Astrocyte (in vitro differentiated cells and primary cell): ENCODE measurements around the gene ITCH. TPM values are rescaled to one million over a fixed set of nuclear protein-coding genes. Genes with fewer than 3 reads are reported as not detected.

ENCODE experiments used
- DNase-seq: peaks from one replicate; pipeline ENCODE4 v3.0.0-alpha.2; 2010; ENCODE audit warnings: low read depth
- FAIRE-seq: peaks from 2 replicates; lab custom pipeline; 2011; peaks lifted over from hg19 to GRCh38; lab: Jason Lieb, UNC
- H2AFZ ChIP-seq: 2 replicates; pipeline ENCODE4 v1.6.0; 2012; ENCODE audit warnings: low read depth, low read length, inconsistent platforms
- H3K27ac ChIP-seq: 2 replicates; pipeline ENCODE4 v1.5.1; 2011; ENCODE audit warnings: low read depth, low read length, inconsistent platforms
- H3K27me3 ChIP-seq: 2 replicates; pipeline ENCODE4 v1.6.0; 2011; ENCODE audit warnings: low read length, inconsistent platforms; ENCODE audit not compliant: insufficient read depth
- H3K36me3 ChIP-seq: 2 replicates; pipeline ENCODE4 v1.5.1; 2011; ENCODE audit warnings: low read length, inconsistent platforms; ENCODE audit not compliant: insufficient read depth
- H3K4me1 ChIP-seq: 2 replicates; pipeline ENCODE4 v1.5.1; 2011; ENCODE audit warnings: low read length, inconsistent platforms; ENCODE audit not compliant: insufficient read depth
- H3K4me2 ChIP-seq: 2 replicates; pipeline ENCODE4 v1.6.0; 2012; ENCODE audit warnings: low read length, inconsistent platforms
- H3K4me3 ChIP-seq: 2 replicates; pipeline ENCODE4 v1.5.1; 2011; ENCODE audit warnings: low read depth, mild to moderate bottlenecking, low read length, inconsistent platforms; ENCODE audit not compliant: insufficient read depth
- H3K79me2 ChIP-seq: 2 replicates; pipeline ENCODE4 v1.6.0; 2012; ENCODE audit warnings: mild to moderate bottlenecking, low read length, inconsistent platforms; ENCODE audit not compliant: insufficient read depth
- H3K9ac ChIP-seq: 2 replicates; pipeline ENCODE4 v1.6.0; 2012; ENCODE audit warnings: mild to moderate bottlenecking, low read length, inconsistent platforms
- H3K9me3 ChIP-seq: 2 replicates; pipeline ENCODE4 v1.5.1; 2012; ENCODE audit warnings: low read depth, mild to moderate bottlenecking, low read length, inconsistent platforms; ENCODE audit not compliant: insufficient read depth
- H4K20me1 ChIP-seq: 2 replicates; pipeline ENCODE4 v1.6.0; 2012; ENCODE audit warnings: low read length, inconsistent platforms; ENCODE audit not compliant: insufficient read depth
- H3K27ac Mint-ChIP-seq: one replicate; pipeline ENCODE4 v1.8.0; 2021; ENCODE audit warnings: mild to moderate bottlenecking, mixed read lengths; ENCODE audit not compliant: unreplicated experiment
- H3K27me3 Mint-ChIP-seq: one replicate; pipeline ENCODE4 v1.8.0; 2021; ENCODE audit warnings: low read depth, mixed read lengths; ENCODE audit not compliant: unreplicated experiment
- H3K36me3 Mint-ChIP-seq: one replicate; pipeline ENCODE4 v1.8.0; 2021; ENCODE audit warnings: low read depth, mixed read lengths; ENCODE audit not compliant: unreplicated experiment
- H3K4me1 Mint-ChIP-seq: one replicate; pipeline ENCODE4 v1.8.0; 2021; ENCODE audit warnings: low read depth, mixed read lengths; ENCODE audit not compliant: unreplicated experiment
- H3K4me3 Mint-ChIP-seq: one replicate; pipeline ENCODE4 v1.8.0; 2021; ENCODE audit warnings: mild to moderate bottlenecking, moderate library complexity, mixed read lengths; ENCODE audit not compliant: unreplicated experiment
- H3K9me3 Mint-ChIP-seq: one replicate; pipeline ENCODE4 v1.8.0; 2021; ENCODE audit warnings: mild to moderate bottlenecking, mixed read lengths; ENCODE audit not compliant: unreplicated experiment
- CTCF ChIP-seq: IDR thresholded peaks from 2 replicates; pipeline ENCODE4 v1.5.1; 2011; ENCODE audit warnings: low read depth, mild to moderate bottlenecking, inconsistent platforms, low read length, moderate library complexity; ENCODE audit not compliant: insufficient read depth
- EZH2 ChIP-seq: IDR thresholded peaks from 2 replicates; pipeline ENCODE4 v1.6.1; 2012; ENCODE audit warnings: mild to moderate bottlenecking, low read length, inconsistent platforms; ENCODE audit not compliant: insufficient read depth
- total RNA-seq: library from RNA; stranded (reverse); gene quantifications from 2 replicates; pipeline ENCODE4 v1.2.1, GENCODE V29; 2021

Gene ITCH
- total RNA-seq, 1 donor from 2014 or later, result 79.0 TPM

GRCh38 chr20:34374209-34374760 is 11.2 kb downstream of the ITCH start:
- peaks cover 11% of the 10 kb centered on the region for H3K36me3 ChIP-seq
- H3K27me3 Mint-ChIP-seq, result no peaks in the 10 kb centered on the region
- H3K27ac Mint-ChIP-seq, result no peak overlapping the region
- DNase-seq (no peak), FAIRE-seq (no peak)
- peaks cover 80% of the 10 kb centered on the region for H4K20me1 ChIP-seq
- no peak for TF ChIP-seq EZH2
- H3K4me2 ChIP-seq, result no peak overlapping the region
- no peak overlapping the region for H3K27ac ChIP-seq
- no peak overlapping the region for H3K9ac ChIP-seq
- H3K4me1 Mint-ChIP-seq, result peaks cover 12% of the 10 kb centered on the region
- H3K9me3 Mint-ChIP-seq, result no peaks in the 10 kb centered on the region
- H3K4me3 ChIP-seq, result no peak overlapping the region
- H3K79me2 ChIP-seq, result peaks cover 91% of the 10 kb centered on the region
- no peak overlapping the region for H2AFZ ChIP-seq
- H3K9me3 ChIP-seq, result no peaks in the 10 kb centered on the region
- no peaks in the 10 kb centered on the region for H3K4me1 ChIP-seq
- H3K36me3 Mint-ChIP-seq, result peaks cover 22% of the 10 kb centered on the region
- no peaks in the 10 kb centered on the region for H3K27me3 ChIP-seq
- H3K4me3 Mint-ChIP-seq, result no peak overlapping the region

GRCh38 chr20:34375977-34376430 is 12.9 kb downstream of the ITCH start:
- peaks cover 11% of the 10 kb centered on the region for H3K36me3 Mint-ChIP-seq
- peaks cover 93% of the 10 kb centered on the region for H3K79me2 ChIP-seq
- H3K4me3 Mint-ChIP-seq, result no peak overlapping the region
- H3K4me3 ChIP-seq, result no peak overlapping the region
- H3K27ac Mint-ChIP-seq, result no peak overlapping the region
- H3K27me3 Mint-ChIP-seq, result no peaks in the 10 kb centered on the region
- no peak overlapping the region for H3K9ac ChIP-seq
- FAIRE-seq (no peak), DNase-seq (no peak)
- no peak overlapping the region for H3K4me2 ChIP-seq
- no peak for TF ChIP-seq EZH2
- TF ChIP-seq CTCF, result no peak
- no peak overlapping the region for H3K27ac ChIP-seq
- H4K20me1 ChIP-seq, result peaks cover 80% of the 10 kb centered on the region
- H2AFZ ChIP-seq, result no peak overlapping the region
- H3K4me1 ChIP-seq, result no peaks in the 10 kb centered on the region
- no peaks in the 10 kb centered on the region for H3K9me3 ChIP-seq
- H3K9me3 Mint-ChIP-seq, result no peaks in the 10 kb centered on the region
- H3K27me3 ChIP-seq, result no peaks in the 10 kb centered on the region
- peaks cover 8% of the 10 kb centered on the region for H3K4me1 Mint-ChIP-seq
- no peaks in the 10 kb centered on the region for H3K36me3 ChIP-seq

- no peak overlapping the region for H3K27ac Mint-ChIP-seq
- H3K36me3 Mint-ChIP-seq, result peaks cover 9% of the 10 kb centered on the region
- FAIRE-seq, result no peak
Observed at GRCh38 chr20:34377072-34377847, 14.2 kb downstream of the ITCH start.

More at GRCh38 chr20:34377072-34377847, 14.2 kb downstream of the ITCH start:
- peaks cover 97% of the 10 kb centered on the region for H3K79me2 ChIP-seq
- H3K9me3 ChIP-seq, result no peaks in the 10 kb centered on the region
- no peaks in the 10 kb centered on the region for H3K27me3 ChIP-seq
- H3K4me1 ChIP-seq, result no peaks in the 10 kb centered on the region
- H3K9me3 Mint-ChIP-seq, result no peaks in the 10 kb centered on the region
- H3K36me3 ChIP-seq, result peaks cover 5% of the 10 kb centered on the region
- TF ChIP-seq EZH2, result no peak
- no peak for TF ChIP-seq CTCF
- H3K4me1 Mint-ChIP-seq, result peaks cover 8% of the 10 kb centered on the region
- no peak overlapping the region for H3K9ac ChIP-seq
- no peak for DNase-seq
- no peaks in the 10 kb centered on the region for H3K27me3 Mint-ChIP-seq
- H3K4me3 ChIP-seq, result no peak overlapping the region
- no peak overlapping the region for H3K27ac ChIP-seq
- H3K4me3 Mint-ChIP-seq, result no peak overlapping the region
- peaks cover 89% of the 10 kb centered on the region for H4K20me1 ChIP-seq
- H3K4me2 ChIP-seq, result no peak overlapping the region
- H2AFZ ChIP-seq, result no peak overlapping the region
